CD4-positive, alpha-beta T cell (primary cell): ENCODE results near the gene SRPX2. TPM values are rescaled to one million over a fixed set of nuclear protein-coding genes. Genes with fewer than 3 reads are reported as not detected.
"Not testable (repeated sequence)": the region's sequence is repeated elsewhere in the genome, so short reads cannot be mapped to it uniquely, and the experiment has no call there.

Experiments used
- ATAC-seq: fragments of 200-7000 bp; cut with Tn5 transposase; one replicate; pipeline ENCODE4 v1.10.0; 2022; ENCODE audit warnings: mild to moderate bottlenecking; ENCODE audit not compliant: poor library complexity
- CTCF ChIA-PET: fragments of 350-600 bp; sonication (Branson Sonifier 250); formaldehyde crosslinking; loops from one replicate; lab custom pipeline; 2021; ENCODE audit warnings: antibody characterized with exemption, inconsistent platforms; lab: Charles Lee
- POLR2A ChIA-PET: fragments of 350-600 bp; sonication (Branson Sonifier 250); formaldehyde crosslinking; loops from one replicate; lab custom pipeline; 2021; ENCODE audit warnings: antibody characterized with exemption, inconsistent platforms; lab: Charles Lee
- DNase-seq, 14 experiments: peaks; one replicate each; pipeline ENCODE4 v3.0.0-alpha.2; 2013 to 2020; ENCODE audit warnings: mixed read lengths in 2 of 14
- H3K27ac ChIP-seq, 2 donors: one replicate each; pipeline versions ENCODE4 v1.5.1 to v1.7.0; 2013; ENCODE audit warnings: low read length in 2 of 2, low read depth in 1 of 2, mild to moderate bottlenecking in 1 of 2
- H3K27me3 ChIP-seq, 2 experiments: 1 replicate in 1 of 2; 2 replicates in 1 of 2; pipeline versions ENCODE4 v1.6.1 to v1.7.0; 2013; ENCODE audit warnings: low read length in 2 of 2, control low read depth in 1 of 2, mild to moderate bottlenecking in 1 of 2, moderate library complexity in 1 of 2; ENCODE audit not compliant: insufficient read depth in 2 of 2, control insufficient read depth in 1 of 2
- H3K36me3 ChIP-seq: one replicate; pipeline ENCODE4 v1.6.1; 2013; ENCODE audit warnings: low read length, control low read depth; ENCODE audit not compliant: insufficient read depth
- H3K4me1 ChIP-seq: one replicate; pipeline ENCODE4 v1.6.1; 2013; ENCODE audit warnings: low read length, control low read depth; ENCODE audit not compliant: insufficient read depth
- H3K4me3 ChIP-seq: one replicate; pipeline ENCODE4 v1.5.1; 2013; ENCODE audit warnings: mild to moderate bottlenecking, low read length, moderate library complexity
- H3K9me3 ChIP-seq, 2 experiments: 1 replicate in 1 of 2; 2 replicates in 1 of 2; pipeline versions ENCODE4 v1.6.1 to v1.7.0; 2013; ENCODE audit warnings: low read length in 2 of 2, mild to moderate bottlenecking in 2 of 2, control low read depth in 1 of 2, moderate library complexity in 1 of 2; ENCODE audit not compliant: control insufficient read depth in 1 of 2, insufficient read depth in 1 of 2
- H3K27ac Mint-ChIP-seq: one replicate; pipeline ENCODE4 v1.8.0; 2020; ENCODE audit warnings: mixed read lengths
- H3K27me3 Mint-ChIP-seq: one replicate; pipeline ENCODE4 v1.8.0; 2021; ENCODE audit warnings: mixed read lengths
- H3K36me3 Mint-ChIP-seq: one replicate; pipeline ENCODE4 v1.8.0; 2021; ENCODE audit warnings: low read depth, mixed read lengths
- H3K4me1 Mint-ChIP-seq: one replicate; pipeline ENCODE4 v1.8.0; 2021; ENCODE audit warnings: low read depth, mixed read lengths
- H3K4me3 Mint-ChIP-seq: one replicate; pipeline ENCODE4 v1.8.0; 2020; ENCODE audit warnings: mild to moderate bottlenecking, mixed read lengths
- H3K9me3 Mint-ChIP-seq: one replicate; pipeline ENCODE4 v1.8.0; 2020; ENCODE audit warnings: mixed read lengths
- intact Hi-C, 2 experiments: fragments of 100-400 bp; cut with DNase I in 1 of 2; cut with micrococcal nuclease in 1 of 2; formaldehyde crosslinking; loops; one replicate each; pipeline versions ENCODE4 v1.15.1 to v1.9.0; 2023 to 2025; cut with DNase I, micrococcal nuclease
- total RNA-seq, 174 experiments: library from RNA in 2 of 174; stranded (reverse) in 2 of 174; gene quantifications; one replicate each; pipeline ENCODE4 v1.2.3 and lab custom pipeline; 2021 to 2026
- TF ChIP-seq, protein P1 (sequence below): fragments of 200-600 bp; IDR thresholded peaks from one replicate; pipeline ENCODE4 v1.8.0; 2022; ENCODE audit warnings: antibody characterized with exemption, mild to moderate bottlenecking

SRPX2 gene
- total RNA-seq, 2 experiments from 2014 or later: not detected

GRCh38 chrX:100719139-100719538 is 75.1 kb downstream of the SRPX2 start:
- Mint-ChIP-seq H3K36me3 (no peaks in the 10 kb centered on the region), H3K4me3 (no peak overlapping the region), H3K27ac (no peak overlapping the region), H3K9me3 (no peaks in the 10 kb centered on the region), H3K4me1 (no peaks in the 10 kb centered on the region), H3K27me3 (no peaks in the 10 kb centered on the region)
- no peak for DNase-seq
- intact Hi-C loops: no loop called here
- H3K4me1 ChIP-seq: no peaks in the 10 kb centered on the region
- ChIA-PET POLR2A (no interaction called here), CTCF (no interaction called here)
- no peaks in the 10 kb centered on the region for H3K27me3 ChIP-seq
- H3K27ac ChIP-seq: no peak overlapping the region
- H3K4me3 ChIP-seq: no peak overlapping the region
- ATAC-seq: no peak
- H3K9me3 ChIP-seq: peaks cover 0 to 7% of the 10 kb centered on the region in 2 experiments
- H3K36me3 ChIP-seq: no peaks in the 10 kb centered on the region
- TF ChIP-seq, protein P1, sequence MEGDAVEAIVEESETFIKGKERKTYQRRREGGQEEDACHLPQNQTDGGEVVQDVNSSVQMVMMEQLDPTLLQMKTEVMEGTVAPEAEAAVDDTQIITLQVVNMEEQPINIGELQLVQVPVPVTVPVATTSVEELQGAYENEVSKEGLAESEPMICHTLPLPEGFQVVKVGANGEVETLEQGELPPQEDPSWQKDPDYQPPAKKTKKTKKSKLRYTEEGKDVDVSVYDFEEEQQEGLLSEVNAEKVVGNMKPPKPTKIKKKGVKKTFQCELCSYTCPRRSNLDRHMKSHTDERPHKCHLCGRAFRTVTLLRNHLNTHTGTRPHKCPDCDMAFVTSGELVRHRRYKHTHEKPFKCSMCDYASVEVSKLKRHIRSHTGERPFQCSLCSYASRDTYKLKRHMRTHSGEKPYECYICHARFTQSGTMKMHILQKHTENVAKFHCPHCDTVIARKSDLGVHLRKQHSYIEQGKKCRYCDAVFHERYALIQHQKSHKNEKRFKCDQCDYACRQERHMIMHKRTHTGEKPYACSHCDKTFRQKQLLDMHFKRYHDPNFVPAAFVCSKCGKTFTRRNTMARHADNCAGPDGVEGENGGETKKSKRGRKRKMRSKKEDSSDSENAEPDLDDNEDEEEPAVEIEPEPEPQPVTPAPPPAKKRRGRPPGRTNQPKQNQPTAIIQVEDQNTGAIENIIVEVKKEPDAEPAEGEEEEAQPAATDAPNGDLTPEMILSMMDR: no peak

DNA sequence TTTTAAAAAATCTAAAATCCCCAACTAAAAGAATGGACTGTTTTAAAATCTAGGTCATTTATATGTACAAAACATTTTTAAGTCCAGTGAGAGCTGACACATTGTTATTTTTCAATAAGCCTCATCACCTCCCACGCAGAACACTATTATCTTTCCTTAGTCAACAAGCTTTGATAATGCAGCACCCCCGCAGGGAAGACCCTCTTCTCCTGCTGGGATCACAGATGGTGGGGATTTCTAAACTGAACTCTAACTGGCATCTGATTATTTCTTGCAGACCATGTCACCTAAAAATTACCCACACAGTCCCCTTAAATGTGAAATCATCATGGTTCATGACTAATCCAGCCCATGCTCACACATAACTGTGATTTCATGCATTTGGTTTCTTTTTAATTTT is 76.3 kb downstream of the SRPX2 start:
- H3K27me3 ChIP-seq: no peaks in the 10 kb centered on the region
- no peaks in the 10 kb centered on the region for H3K4me1 ChIP-seq
- no peaks in the 10 kb centered on the region for H3K36me3 ChIP-seq
- no peak for ATAC-seq
- intact Hi-C loops: no loop called here
- no peak overlapping the region for H3K27ac Mint-ChIP-seq
- no peak overlapping the region for H3K27ac ChIP-seq
- peaks cover 0 to 7% of the 10 kb centered on the region in 2 experiments for H3K9me3 ChIP-seq
- ChIA-PET POLR2A (no interaction called here), CTCF (no interaction called here)
- H3K4me3 Mint-ChIP-seq: no peak overlapping the region
- H3K27me3 Mint-ChIP-seq: no peaks in the 10 kb centered on the region
- no peaks in the 10 kb centered on the region for H3K36me3 Mint-ChIP-seq
- DNase-seq: no peak
- TF ChIP-seq, protein P1: no peak
- H3K9me3 Mint-ChIP-seq: no peaks in the 10 kb centered on the region
- no peaks in the 10 kb centered on the region for H3K4me1 Mint-ChIP-seq
- H3K4me3 ChIP-seq: no peak overlapping the region

DNA sequence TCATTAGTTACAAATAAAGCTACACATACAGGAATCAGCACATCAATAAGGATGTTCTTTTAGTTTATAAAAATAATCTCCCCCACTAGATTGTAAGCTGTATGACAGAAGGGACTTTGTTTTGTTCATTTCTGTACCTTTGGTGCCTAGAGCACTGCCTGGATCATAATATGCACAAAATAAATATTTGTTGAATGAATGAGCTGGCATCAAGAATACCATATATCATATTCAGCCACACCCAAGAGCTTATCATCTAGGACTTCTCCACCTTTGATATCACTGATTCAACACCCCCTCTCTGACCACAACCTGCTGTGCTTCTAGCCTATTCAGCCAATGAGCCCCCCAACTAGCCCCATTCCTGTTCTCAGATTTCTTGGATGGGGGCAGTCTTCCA is 77.3 kb downstream of the SRPX2 start:
- H3K27me3 ChIP-seq: no peaks in the 10 kb centered on the region
- no peak for ATAC-seq
- no peak overlapping the region for H3K4me3 ChIP-seq
- CTCF ChIA-PET: no interaction called here
- no peaks in the 10 kb centered on the region for H3K36me3 Mint-ChIP-seq
- H3K36me3 ChIP-seq: no peaks in the 10 kb centered on the region
- intact Hi-C loops: no loop called here
- DNase-seq: no peak
- H3K9me3 Mint-ChIP-seq: no peaks in the 10 kb centered on the region
- H3K27ac ChIP-seq: no peak overlapping the region
- TF ChIP-seq, protein P1: no peak
- no peaks in the 10 kb centered on the region for H3K27me3 Mint-ChIP-seq
- H3K9me3 ChIP-seq: peaks cover 0 to 7% of the 10 kb centered on the region in 2 experiments
- H3K4me3 Mint-ChIP-seq: no peak overlapping the region
- no peak overlapping the region for H3K27ac Mint-ChIP-seq
- POLR2A ChIA-PET: no interaction called here
- no peaks in the 10 kb centered on the region for H3K4me1 Mint-ChIP-seq
- no peaks in the 10 kb centered on the region for H3K4me1 ChIP-seq

DNA sequence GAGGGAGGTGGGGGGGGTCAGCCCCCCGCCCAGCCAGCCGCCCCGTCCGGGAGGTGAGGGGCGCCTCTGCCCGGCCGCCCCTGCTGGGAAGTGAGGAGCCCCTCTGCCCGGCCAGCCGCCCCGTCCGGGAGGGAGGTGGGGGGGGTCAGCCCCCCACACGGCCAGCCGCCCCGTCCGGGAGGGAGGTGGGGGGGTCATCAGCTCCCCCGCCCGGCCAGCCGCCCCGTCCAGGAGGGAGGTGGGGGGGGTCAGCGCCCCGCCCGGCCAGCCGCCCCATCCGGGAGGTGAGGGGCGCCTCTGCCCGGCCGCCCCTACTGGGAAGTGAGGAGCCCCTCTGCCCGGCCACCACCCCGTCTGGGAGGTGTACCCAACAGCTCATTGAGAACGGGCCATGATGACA is 80.0 kb downstream of the SRPX2 start:
- H3K27ac Mint-ChIP-seq, H3K36me3 Mint-ChIP-seq, ATAC-seq, H3K9me3 Mint-ChIP-seq, intact Hi-C loops, POLR2A ChIA-PET, H3K4me1 ChIP-seq, H3K4me1 Mint-ChIP-seq, H3K4me3 Mint-ChIP-seq, DNase-seq, H3K27me3 ChIP-seq, H3K4me3 ChIP-seq, H3K9me3 ChIP-seq, H3K36me3 ChIP-seq, CTCF ChIA-PET, H3K27ac ChIP-seq: not testable (repeated sequence)
- peaks cover 20% of the 10 kb centered on the region for H3K27me3 Mint-ChIP-seq
